ENCODE results near the gene SPATA31C1. TPM values are rescaled to one million over a fixed set of nuclear protein-coding genes. Genes with fewer than 3 reads are reported as not detected.

SPATA31C1 gene
- total RNA-seq, 4 donors from 2014 or later, result not detected

DNA sequence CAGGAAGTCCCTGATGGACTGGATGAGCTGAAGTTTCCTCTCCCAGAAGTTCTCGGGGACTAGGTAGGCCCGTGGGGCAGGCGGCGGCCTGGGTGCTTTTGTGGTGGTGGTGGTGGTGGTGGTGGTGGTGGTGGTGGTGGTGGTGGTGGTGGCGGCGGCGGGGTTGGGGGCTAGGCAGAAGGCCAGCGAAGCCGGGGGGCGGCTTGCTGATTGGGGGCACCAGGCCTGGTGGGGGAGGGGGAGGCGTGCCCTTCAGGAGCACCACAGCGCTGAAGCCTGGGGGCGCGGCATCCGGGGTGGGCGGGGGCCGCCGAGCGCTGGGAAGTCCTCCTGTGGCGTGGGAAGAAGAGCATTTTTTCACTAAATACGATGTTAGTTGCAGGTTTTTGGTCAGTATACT lies 26.9 kb downstream of the SPATA31C1 start:
- TF ChIP-seq, protein P1, sequence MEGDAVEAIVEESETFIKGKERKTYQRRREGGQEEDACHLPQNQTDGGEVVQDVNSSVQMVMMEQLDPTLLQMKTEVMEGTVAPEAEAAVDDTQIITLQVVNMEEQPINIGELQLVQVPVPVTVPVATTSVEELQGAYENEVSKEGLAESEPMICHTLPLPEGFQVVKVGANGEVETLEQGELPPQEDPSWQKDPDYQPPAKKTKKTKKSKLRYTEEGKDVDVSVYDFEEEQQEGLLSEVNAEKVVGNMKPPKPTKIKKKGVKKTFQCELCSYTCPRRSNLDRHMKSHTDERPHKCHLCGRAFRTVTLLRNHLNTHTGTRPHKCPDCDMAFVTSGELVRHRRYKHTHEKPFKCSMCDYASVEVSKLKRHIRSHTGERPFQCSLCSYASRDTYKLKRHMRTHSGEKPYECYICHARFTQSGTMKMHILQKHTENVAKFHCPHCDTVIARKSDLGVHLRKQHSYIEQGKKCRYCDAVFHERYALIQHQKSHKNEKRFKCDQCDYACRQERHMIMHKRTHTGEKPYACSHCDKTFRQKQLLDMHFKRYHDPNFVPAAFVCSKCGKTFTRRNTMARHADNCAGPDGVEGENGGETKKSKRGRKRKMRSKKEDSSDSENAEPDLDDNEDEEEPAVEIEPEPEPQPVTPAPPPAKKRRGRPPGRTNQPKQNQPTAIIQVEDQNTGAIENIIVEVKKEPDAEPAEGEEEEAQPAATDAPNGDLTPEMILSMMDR (IDR thresholded peaks at IDR 0.05; ENCODE audit: low read depth), result no peak

DNA sequence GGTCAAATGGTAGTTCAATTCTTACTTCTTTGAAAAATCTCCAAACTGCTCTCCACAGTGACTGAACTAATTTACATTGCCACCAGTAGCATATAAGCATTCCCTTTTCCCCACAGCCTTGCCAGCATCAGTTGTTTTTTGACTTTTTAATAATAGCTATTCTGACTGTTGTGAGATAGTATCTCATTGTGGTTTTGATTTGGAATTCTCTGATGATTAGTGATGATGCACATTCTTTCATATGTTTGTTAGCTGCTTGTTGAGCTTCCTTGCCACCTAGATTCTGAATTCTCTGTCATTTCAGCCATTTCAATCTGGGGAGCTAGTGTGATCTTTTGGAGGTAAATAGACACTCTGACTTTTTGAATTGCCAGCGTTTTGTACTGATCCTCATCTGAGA lies 32.5 kb downstream of the SPATA31C1 start:
- TF ChIP-seq, protein P1 (IDR thresholded peaks at IDR 0.05; ENCODE audit: low read depth), result no peak

DNA sequence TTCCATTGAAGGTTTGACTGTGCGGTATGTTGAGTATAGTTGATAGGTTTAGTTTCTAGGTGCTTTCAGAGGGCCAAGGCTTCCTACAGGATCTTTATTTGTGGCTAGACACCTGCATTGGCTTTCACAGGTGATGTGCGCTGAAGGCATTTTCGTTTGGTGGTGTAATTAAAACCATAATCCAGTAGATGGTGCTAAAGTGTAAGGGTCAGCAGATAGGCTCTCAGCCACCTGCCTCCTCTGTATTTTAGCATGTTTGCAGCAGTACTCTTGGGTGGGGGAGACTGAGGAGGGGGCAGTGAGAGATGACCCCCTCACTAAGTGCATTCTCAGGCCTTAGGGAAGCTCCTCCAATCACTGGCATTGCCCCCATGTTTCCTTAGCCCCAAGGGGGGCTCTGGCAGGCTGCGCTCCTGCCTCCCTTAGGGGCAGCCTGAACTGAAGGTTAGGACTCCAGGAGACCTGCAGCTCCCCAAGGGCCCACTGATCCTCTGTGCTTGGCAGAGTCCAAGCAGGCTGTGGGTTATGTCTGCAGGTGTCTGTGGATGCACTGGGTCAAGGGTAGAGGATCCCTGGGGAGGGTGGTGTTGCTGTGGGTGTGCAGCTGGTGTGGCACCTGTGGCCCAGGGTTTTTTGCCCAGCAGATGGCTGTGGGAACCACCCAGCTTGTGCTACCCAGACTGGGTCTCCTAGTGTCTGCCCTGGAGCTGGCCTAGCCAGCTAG lies 33.2 kb downstream of the SPATA31C1 start:
- TF ChIP-seq, protein P1 (IDR thresholded peaks at IDR 0.05; ENCODE audit: low read depth), result no peak

DNA sequence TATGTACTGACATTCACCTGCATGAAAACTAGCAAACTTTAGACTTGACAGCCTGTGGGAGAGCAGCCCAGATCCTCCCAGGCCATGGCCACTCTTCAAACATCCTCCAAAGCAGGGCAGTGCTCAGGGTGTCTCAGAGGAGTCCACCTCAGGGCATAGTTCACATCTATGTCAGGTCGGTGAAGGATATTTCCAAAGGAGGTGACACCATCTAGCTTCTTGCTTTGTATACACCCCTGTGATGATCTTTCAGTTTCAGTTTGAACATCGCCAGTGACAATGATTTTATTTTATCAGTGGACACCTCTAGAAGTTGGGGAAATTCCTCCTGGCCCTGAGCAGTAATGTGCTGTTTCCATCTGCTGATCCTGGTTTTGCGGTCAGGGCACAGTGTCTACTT lies 36.5 kb downstream of the SPATA31C1 start:
- TF ChIP-seq, protein P1 (IDR thresholded peaks at IDR 0.05; ENCODE audit: low read depth), result no peak

DNA sequence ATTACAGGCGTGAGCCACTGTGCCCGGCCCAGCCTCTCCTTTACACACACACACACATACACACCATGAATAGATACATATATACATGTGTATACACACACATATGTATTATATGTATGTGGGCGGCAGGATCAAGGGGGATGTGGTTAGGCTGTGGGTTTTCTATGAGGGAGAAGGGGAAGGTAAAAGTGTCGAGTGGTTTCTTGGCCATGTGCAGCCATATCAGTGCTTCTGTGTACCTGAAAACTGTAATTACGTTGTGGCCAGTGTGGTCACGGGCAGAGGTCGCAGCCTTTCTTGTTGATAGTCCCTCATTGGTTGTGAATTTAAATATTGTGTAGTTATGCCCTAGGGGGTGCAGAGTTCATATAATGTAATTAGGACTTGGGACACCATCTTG lies 40.1 kb downstream of the SPATA31C1 start:
- TF ChIP-seq, protein P1 (IDR thresholded peaks at IDR 0.05; ENCODE audit: low read depth), result no peak

DNA sequence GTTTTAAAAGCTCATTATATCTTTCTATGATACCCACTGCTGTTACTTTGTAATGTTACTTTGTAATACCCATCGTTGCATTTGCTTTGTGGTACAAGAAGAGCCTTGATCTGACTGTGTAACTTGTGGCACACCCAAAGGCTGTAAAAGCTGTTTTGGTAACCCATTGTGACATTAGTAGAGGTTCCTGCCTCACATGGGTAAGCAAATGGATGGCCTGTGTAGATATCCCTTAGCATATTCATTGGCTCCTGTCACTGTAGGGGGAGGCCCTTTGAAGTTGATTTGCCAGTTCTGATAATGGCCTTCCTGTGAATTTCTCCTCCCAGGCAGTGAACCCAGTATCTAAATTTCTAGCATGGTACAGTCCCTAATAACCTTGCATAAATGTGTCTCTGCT lies 40.8 kb downstream of the SPATA31C1 start:
- TF ChIP-seq, protein P1 (IDR thresholded peaks at IDR 0.05; ENCODE audit: low read depth), result no peak

DNA sequence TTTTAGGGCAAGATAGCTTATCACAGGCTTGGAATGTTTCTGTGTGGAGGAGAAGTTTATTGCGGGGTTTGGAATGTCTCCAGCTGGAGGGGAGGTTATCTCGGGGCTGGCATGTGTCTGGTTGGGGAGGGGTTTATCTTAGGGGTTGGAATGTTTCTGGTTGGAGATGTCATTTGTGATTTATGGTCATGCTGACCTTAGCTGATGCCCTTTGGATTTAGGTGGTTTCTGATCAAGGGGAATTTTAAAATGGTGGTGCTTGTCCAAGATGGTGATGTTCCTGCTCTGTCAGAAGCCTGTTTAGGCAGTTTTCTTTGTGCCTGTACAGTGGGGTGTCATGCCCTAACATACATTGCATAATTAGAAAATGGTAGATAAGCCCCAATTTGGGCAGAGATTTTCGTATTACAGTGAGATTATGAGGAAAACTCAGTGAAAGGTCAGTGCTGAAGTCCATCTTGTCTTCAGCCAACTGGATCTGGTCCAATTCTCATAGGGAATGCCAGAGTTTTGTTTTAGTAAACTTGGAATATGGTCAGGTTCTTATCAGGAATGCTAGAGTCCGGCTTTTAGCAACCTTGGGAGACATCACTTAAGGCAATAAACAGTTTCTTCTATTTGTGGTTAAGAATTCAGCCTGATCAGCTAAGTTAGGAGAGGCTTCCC lies 42.3 kb downstream of the SPATA31C1 start:
- TF ChIP-seq, protein P1 (IDR thresholded peaks at IDR 0.05; ENCODE audit: low read depth), result no peak

Data from subcutaneous adipose tissue (tissue), 4 donors.